K562 (cell line): ENCODE results near the gene HOXB5. TPM values are rescaled to one million over a fixed set of nuclear protein-coding genes. Genes with fewer than 3 reads are reported as not detected.
A peak's percentile ranks its signal among the peaks of the same experiment; 100 is the strongest.

Experiments used
- BRF1 ChIP-seq: IDR thresholded peaks from 3 replicates; pipeline ENCODE4 v1.6.1; 2011; ENCODE audit warnings: borderline replicate concordance, mild to moderate bottlenecking; ENCODE audit not compliant: insufficient read length; ENCODE audit errors: extremely low read depth
- CXXC5 ChIP-seq: fragments of 250-450 bp; sonication (Bioruptor Pico); IDR thresholded peaks from 2 replicates; pipeline ENCODE4 v1.8.0; 2022; ENCODE audit warnings: inconsistent platforms, mild to moderate bottlenecking, moderate library complexity
- EGR1 ChIP-seq: fragments of 450-650 bp; conservative IDR thresholded peaks from 2 replicates; pipeline ENCODE4 v1.6.1; 2017; ENCODE audit warnings: mild to moderate bottlenecking
- HDAC6 ChIP-seq: IDR thresholded peaks from 2 replicates; pipeline ENCODE4 v1.6.1; 2012; ENCODE audit warnings: low read depth, mild to moderate bottlenecking, control low read depth, inconsistent platforms, low read length, moderate library complexity
- PHTF2 ChIP-seq: fragments of 250-450 bp; sonication (Bioruptor Pico); IDR thresholded peaks from 2 replicates; pipeline ENCODE4 v1.5.0; 2021; ENCODE audit warnings: mild to moderate bottlenecking
- RBM34 ChIP-seq: fragments of 200-400 bp; formaldehyde crosslinking; IDR thresholded peaks from 2 replicates; pipeline ENCODE4 v1.6.1; 2018; ENCODE audit warnings: low read length, borderline replicate concordance; ENCODE audit not compliant: insufficient read depth
- STAG1 ChIP-seq: sonication (generic); formaldehyde crosslinking; IDR thresholded peaks from 2 replicates; pipeline ENCODE4 v1.5.0; 2020; ENCODE audit warnings: missing genetic modification reagents, borderline replicate concordance
- polyA plus RNA-seq, 8 experiments: library from polyadenylated mRNA; depleted of rRNA in 4 of 8; stranded (reverse) in 5 of 8; unstranded in 3 of 8; fragments of >200 nt; fragmentation: Nextera tagmentation in 2 of 8; fragmentation: Illumina TruSeq in 1 of 8; extraction: Ambion mirVana in 2 of 8; extraction: Trizol in 1 of 8; gene quantifications; 2 replicates each; pipeline versions ENCODE4 v1.2.1 to v1.2.3, GENCODE V29; 2011 to 2014; ENCODE audit warnings: inconsistent platforms in 1 of 8, missing spikeins in 1 of 8
- total RNA-seq, 7 experiments: library from RNA; depleted of rRNA in 6 of 7; stranded (reverse); fragments of >200 nt in 6 of 7; fragmentation: Illumina TruSeq in 2 of 7; extraction: Trizol in 2 of 7; gene quantifications; 2 replicates each; pipeline versions ENCODE4 v1.2.1 to v1.2.3, GENCODE V29; 2011 to 2021; ENCODE audit warnings: low replicate concordance in 1 of 7
- TF ChIP-seq, protein P1 (sequence below): fragments of 250-450 bp; sonication (Bioruptor Pico); IDR thresholded peaks from 2 replicates; pipeline ENCODE4 v1.8.0; 2022; ENCODE audit warnings: moderate library complexity, mild to moderate bottlenecking, inconsistent platforms

HOXB5 gene
- total and polyA plus RNA-seq, 9 of the 15 experiments (the other 6 are each of a cell fraction or from before 2014, with no cell fraction given), result 0.24 to 2.7 (median 0.65) TPM

DNA sequence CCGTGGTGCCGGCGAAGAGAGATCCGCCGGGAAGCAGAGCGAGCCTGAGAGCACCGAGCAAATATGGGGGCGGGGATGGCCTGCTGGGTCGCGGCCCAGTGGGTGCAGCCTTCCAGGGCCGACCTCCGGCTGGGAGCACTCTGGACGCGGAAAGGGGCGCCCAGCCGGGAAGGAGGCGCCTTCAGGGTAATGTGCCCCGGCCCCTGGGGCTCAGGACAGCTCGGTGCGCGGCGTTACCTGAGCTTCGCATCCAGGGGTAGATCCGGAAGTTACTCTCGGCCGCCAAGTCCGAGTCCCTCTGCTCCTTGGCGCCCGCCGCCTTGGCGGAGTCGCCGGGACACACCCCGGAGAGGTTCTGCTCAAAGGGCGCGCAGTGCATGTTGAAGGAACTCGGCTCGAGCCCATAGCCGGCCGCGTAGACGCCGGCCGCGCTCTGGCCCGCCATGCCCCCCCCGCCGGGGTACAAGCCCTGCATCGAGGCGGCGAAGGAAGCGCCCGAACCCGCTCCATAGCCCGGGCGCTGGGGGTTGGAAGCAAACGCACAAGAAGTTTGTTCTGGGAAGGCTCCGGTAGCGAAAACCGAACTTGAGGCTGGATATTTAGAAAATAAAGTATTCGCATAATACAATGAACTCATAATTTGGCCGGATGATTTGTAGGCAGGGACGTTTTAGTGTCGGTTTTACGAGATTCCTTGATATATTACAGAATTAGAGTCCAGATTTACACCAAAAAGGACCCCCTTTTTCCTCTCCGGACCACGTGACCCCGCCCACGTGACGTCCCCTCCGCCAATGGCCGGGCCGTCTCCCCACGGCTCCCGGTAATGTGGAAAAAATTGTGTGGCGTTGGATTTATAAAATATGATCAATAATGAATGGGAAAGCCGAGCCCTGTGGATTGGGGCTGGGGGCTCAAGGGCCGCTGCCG lies 17.0 kb upstream of the HOXB5 start, which contains the start of gene HOXB7 (continued):
- TF ChIP-seq, protein P1, sequence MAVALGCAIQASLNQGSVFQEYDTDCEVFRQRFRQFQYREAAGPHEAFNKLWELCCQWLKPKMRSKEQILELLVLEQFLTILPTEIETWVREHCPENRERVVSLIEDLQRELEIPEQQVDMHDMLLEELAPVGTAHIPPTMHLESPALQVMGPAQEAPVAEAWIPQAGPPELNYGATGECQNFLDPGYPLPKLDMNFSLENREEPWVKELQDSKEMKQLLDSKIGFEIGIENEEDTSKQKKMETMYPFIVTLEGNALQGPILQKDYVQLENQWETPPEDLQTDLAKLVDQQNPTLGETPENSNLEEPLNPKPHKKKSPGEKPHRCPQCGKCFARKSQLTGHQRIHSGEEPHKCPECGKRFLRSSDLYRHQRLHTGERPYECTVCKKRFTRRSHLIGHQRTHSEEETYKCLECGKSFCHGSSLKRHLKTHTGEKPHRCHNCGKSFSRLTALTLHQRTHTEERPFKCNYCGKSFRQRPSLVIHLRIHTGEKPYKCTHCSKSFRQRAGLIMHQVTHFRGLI (CRISPR knock-in tag), result no peak
- TF ChIP-seq HDAC6, result no peak
- TF ChIP-seq CXXC5 (CRISPR knock-in tag), result peak; percentile 57
- no peak for TF ChIP-seq STAG1 (CRISPR knock-in tag)
- TF ChIP-seq PHTF2 (CRISPR knock-in tag), result no peak
- TF ChIP-seq RBM34, result no peak
- TF ChIP-seq BRF1, result no peak
- peak; percentile 68 for TF ChIP-seq EGR1
